ENCODE results near the gene SLC35E3.

- TF ChIP-seq CTCF (CRISPR knock-in tag; IDR thresholded peaks at IDR 0.05) (no peak), ZNF615 (CRISPR knock-in tag; IDR thresholded peaks at IDR 0.05; ENCODE audit: borderline replicate concordance) (no peak), POLR2AphosphoS5 (IDR thresholded peaks at IDR 0.05; ENCODE audit: low read depth, low read length) (no peak), SAFB2 (CRISPR knock-in tag; IDR thresholded peaks at IDR 0.05; ENCODE audit: borderline replicate concordance, low read depth) (no peak), NBN (conservative IDR thresholded peaks at IDR 0.05) (no peak), HMGXB4 (CRISPR knock-in tag; IDR thresholded peaks at IDR 0.05; ENCODE audit: borderline replicate concordance in 1 of 2, low read depth in 1 of 2) (no peak)
These were observed 69.4 kb downstream of the SLC35E3 start for GRCh38 chr12:68815232-68815927.

All from HepG2 (cell line).